Astrocyte of the hippocampus (primary cell): ENCODE data around the gene ANAPC4.

Experiments
- DNase-seq: peaks from one replicate; pipeline ENCODE4 v3.0.0; 2011; ENCODE audit warnings: low read depth, low spot score

ANAPC4 gene

DNA sequence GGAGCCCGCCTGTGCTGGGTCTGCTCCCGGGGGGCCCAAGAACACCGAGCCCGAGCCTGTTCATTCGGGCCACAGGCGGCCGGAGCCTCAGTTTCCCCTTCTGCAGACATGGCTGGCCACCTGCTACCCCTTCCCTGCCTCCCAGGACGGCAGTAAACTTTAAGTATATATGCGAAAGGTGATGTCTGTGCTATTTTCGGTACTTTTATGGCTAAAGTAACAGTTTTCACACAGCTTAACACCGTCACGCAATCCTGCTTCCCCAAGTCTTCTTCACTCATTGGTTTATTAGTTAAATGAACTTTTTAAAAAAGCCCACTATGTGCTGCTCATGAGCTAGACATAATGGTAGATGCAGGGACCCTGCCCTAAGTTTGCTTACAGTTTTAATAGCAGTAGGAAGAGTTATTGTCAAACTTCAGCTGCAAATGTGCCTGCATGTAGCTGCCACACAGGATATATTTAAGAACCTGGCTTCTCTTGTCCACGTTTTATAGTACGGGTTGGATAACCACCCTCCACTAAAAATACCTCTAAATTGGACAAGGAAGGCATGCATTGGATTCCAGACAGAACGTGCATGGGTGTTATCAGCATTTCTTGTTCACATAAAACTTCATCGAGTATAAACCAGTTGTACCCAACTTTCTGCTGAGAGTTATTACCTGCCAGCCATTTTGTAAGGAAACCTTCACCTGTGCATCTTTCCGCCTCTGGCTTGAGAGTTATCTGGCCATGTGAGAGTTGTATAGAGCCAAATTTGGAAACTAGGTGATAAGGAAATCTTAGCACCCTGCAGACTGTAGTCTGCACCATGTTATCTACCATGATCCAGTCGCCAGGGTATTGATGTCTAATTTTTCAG is 741 bp downstream of the ANAPC4 start:
- no peak for DNase-seq

DNA sequence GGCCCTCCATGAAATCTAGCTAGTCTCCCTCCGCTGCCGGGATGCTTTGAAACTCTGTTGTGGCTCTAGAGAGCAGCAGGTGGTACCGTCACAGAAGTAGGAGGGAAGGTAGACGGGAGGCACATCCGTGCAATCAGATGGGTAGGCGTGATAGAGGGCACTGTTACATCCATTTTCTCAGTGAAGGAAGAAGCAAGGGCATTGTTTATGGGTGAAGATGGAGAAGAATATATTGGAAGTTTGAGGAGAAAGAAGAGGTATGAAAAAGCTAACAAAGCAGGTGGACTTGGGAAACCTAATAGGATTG is 1.3 kb downstream of the ANAPC4 start:
- no peak for DNase-seq

DNA sequence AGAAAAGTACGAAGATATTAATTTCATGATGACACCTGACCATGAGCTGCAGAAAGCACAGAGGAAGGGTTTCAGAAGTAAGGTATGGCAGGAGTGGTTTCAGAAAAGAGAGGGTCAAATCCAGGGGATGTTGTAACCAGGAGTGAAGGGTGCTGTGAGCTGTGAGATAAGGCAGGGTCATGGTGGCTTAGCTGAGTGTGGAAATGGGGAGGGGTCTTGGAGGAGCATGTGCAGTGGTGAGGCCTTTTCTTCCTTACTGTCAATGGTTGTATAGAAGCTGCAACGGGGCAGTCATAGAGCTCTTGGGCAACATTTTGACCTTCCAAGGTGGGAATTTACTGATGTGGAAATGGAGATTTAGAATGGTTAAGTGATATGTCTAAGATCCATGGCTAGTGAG is 2.5 kb downstream of the ANAPC4 start:
- DNase-seq, result no peak

DNA sequence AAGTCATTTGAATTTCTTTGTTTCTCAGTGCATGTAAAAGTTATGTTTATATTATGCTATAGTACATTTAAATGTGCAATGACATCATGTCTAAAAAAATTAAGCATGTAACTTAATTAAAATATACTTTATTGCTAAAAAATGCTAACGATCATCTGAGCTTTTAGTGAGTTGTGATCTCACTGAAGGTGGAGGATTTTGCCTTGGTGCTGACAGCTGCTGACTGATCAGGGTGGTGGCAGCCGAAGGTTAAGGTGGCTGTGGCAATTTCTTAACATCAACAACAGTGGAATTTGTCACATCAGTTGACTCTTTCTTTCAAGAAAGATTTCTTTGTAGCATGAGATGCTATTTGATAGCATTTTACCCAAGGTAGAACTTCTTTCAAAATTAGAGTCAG is 6.6 kb downstream of the ANAPC4 start:
- no peak for DNase-seq

DNA sequence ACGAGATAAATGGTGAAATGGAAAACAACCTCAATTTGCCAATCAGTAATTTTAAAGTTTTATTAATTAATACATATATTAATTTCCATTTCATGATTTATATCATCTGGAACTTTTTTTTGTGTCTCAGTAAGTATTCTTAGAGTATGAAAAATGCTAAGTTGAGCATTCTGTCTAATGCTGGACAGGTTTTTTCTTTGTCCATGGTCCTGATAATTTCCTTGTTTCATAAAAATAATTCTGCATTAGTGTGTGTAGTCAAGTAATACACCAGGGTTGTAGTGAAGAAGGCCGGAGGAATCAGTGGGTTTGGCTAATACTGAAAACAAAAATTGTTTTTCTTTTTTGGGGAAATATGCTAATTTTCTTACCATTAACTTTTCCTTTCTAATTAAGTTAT is 9.9 kb downstream of the ANAPC4 start:
- no peak for DNase-seq

DNA sequence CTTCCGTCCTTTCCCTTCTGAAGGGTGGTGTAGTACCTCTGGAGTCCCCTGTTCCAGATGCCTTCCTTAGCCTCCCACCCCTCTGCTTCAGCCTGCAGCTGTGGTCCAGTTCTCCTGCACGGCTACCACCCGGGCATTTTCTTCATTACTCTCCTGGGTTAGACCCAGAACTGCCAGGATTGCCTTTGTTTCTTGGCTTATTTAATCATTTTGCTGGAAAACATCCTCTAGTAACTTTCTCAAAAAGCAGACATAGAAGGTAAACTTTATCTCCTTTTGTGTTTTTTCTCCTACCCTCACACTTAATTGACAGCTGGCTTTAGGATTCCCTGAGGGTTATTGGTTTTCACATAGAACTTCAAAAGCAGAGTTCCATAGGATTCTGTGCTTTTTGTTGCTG is 20.2 kb downstream of the ANAPC4 start:
- no peak for DNase-seq

DNA sequence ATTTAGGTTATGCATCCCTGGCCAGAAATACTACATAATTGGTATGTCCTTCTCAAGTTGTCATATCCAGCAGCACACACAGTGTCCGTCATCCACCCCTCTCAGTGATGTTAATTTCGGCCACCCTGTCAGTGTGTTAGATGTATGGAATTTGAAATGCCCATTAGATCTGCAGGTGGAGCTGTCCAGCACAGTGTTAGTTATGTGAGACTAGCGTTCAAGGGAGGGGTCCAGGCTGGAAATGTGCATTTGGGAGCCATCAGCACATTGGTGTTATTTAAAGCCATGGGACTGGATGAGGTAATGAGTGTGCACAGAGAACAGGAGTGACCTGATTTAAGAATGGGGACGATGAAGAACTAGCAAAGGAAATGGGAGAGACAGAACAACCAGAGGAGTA is 22.4 kb downstream of the ANAPC4 start:
- no peak for DNase-seq

DNA sequence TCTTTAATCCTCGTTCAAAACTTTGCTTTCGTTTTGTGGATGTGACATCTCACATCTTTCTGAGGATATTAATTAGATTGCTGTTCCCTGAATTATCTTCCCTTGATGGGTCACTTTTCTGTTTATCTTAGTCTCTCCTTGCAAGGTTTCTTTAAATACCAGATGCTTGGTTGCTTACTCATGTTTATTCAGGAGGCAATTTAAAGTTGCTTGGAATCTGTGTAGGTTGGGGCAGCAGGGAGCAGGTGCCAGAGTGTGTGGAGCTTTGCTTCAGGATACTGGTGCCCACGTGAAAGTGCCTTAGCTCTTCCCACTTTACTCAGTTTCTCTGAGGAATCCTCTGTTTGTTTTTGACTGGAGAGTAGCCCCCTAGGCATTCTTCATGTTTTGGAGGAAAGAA is 24.0 kb downstream of the ANAPC4 start:
- DNase-seq, result peak; percentile 23

DNA sequence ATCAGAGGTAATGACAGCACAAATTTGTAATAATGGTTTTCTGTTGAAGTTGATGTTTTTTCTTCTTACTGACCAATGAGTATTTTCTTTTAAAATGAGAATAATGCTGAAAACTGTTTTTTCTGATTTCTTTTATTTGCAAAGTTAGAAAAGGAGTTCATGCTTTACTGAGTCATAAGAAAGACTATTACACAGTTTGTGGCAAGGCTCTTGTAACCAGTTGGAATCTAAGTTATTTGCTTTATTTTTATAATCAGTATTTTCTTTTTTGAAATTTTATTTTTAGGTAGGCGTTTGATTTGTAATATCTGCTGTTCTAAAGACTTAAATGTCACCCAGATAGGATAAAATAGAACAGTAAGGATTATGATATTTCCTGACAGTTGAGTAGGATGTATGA is 25.5 kb downstream of the ANAPC4 start:
- DNase-seq, result peak; percentile 23

DNA sequence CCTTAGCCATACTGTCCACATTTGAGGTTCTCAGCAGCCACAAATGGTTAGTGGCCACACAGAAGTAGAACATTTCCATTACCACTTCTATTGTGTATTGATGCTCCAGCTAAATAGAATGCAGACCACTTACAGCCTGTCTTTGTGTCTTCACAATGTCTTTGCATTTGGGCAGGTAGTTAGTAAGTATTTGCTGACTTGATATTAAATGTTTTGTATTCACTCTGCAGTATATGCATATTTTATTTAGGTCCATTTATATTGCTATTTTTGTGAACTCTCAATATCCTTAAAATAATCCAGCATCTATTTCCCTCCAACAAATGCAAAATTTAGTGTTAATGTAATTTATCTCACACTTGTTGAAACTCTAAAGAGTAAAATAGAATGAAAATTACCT is 26.6 kb downstream of the ANAPC4 start:
- no peak for DNase-seq

DNA sequence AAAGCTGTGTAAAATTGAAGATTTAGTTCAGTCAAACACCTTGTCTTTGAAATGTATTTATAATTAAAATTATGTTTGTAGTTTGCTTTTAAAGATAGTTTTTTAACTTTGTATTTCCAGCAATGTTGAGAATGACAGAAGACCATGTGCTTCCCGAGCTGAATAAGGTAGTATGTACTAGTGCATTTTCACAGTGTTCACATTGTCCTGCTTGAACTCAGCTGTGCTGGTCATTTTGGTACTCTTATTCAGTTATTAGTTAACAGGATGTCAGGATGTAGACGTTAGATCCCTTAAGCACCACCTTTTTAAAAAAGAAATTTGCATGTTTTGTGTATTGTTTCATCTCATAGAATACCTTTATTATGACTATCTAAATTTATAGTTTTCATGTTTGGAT is 28.4 kb downstream of the ANAPC4 start:
- DNase-seq, result no peak

DNA sequence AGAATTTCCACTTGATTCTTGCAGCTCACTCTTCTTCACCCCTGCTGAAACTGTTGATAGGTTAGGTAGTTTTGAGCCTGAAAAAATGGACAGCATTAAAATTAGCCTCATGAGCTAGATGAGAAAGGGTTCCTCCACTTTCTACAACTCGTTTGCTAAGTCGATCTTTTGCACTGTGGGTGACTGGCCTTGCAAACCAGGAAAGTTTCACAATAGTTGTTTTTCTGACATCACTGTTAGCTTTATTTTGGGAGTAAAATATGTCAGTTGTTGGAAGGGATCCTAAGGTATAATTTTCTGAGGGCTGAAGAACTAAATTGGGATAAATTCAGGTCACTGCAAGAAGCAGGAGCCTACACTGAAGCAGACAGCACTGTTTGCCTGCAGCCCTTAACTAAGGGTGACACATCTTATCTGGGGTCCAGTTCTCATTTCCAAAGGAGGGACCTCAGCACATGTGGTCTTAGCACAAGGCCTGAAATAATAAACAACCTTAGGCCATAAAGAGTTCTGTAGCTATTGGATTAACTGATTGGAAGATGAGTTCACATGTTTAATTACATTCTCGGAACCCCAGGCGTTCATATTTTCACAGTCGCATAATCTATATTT is 29.1 kb downstream of the ANAPC4 start:
- DNase-seq, result no peak

DNA sequence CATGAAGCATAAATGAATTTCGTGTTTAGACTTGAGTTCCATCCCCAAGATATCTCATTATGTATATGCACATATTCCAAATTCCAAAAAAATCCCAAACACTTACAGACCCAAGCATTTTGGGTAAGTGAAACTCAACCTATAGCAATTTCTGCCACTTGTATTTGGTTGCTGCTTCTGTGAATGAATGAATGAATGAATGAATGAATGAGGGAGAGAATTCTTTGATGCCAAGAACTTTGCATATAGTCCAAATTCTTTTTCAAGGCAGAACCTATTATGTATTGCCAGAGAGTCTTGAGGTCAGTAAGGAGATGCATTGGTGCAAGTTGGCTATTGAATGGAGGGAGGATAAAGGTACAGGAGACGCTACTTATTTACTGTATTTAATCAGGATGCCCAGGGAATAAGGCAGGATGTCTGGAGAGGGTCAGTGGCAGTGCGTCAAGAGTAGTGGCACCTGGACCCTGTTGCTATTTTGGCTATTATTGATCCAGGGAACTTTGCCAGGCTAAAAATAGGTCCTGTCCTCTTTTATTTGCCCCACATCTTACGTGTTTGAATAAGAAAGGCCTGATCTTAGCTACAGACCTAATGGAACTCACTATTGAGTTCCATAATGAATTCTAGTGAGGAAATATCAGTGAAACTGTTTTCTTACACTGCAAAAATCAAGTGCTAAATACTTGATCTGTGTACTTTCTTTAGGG is 33.9 kb downstream of the ANAPC4 start:
- no peak for DNase-seq

DNA sequence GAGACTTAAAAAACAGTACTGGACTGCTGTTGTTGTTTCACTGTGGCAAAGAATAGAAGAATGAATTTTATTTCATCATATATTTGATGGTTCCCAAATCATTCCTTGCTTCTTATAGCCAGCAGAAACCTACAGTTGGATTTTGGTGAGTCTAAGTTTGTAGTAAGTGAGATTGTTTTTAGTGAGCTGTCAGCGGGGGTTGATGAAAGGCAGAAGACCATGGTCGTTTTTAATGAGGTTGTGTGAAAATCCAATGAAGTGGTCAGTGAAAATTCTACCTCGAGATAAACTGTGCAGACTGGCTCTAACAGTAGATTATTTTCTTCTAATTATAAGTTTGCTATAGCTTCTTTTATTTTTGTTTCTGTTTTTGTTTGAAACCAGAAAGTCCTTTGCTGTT is 36.2 kb downstream of the ANAPC4 start:
- no peak for DNase-seq

DNA sequence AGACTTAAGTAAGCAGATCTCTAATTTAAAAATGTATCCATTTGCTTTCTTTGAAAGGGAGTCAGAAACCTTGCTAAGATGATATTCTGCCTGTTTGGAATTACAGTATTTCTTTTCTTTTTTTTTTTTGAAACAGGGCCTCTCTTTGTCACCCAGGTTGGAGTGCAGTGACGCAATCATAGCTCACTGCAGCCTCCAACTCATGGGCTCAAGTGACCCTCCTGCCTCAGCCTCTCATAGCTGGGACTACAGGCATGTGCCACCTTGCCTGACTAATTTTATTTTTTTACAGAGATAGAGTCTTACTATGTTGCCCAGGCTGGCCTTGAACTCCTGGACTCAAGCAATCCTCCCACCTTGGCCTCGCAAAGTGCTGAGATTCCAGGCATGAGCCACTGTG is 40.0 kb downstream of the ANAPC4 start:
- DNase-seq, result no peak

DNA sequence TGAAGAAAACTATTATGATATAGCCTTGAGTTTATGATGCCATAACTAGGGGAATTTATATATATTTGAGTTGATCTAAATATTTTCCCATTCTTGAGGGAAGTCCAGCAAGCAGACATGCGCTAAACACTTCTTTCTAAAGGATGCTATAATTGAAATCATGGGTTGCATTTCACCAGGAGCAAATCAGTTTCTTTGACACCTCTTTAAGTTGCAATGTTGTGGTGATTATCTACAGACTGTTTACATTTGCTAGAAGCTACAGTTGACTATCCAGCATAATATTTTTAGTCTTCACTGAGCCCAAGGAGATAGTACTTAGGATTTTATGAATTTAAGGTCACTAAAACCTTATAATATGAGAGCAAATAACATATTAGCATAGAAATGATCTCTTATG is 43.9 kb downstream of the ANAPC4 start:
- no peak for DNase-seq

DNA sequence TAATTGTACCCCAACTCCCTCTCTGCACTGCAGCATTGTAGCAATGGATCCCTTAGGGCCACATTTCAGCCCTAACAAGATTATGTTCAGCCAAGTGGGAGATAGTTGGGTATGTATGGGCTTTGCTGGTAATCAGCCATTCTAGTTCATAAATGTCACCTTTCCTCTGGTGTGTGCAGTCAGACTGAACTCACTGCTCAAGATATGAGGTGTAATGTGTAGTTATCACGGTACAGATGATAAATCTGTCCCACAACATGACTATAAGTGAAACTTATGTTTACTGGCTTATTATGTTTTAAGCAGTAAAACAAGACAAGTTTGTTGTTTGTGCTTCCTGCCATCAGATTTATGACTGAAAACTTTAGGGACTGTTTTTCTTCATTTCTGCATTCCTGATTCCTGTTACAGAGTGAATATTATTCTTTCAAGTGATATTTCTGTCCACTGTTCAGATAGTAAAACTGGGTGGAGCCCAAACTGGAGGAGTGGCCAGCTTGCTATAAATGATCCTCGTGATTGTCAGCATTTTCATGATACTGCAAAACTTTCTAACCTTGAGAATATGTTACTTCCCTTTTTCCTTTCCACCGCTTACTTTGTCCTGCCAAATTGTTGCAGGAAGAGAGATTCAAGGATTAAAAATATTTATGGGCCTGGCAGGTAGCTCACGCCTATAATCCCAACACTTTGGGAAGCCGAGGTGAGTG is 44.9 kb downstream of the ANAPC4 start:
- DNase-seq, result no peak

DNA sequence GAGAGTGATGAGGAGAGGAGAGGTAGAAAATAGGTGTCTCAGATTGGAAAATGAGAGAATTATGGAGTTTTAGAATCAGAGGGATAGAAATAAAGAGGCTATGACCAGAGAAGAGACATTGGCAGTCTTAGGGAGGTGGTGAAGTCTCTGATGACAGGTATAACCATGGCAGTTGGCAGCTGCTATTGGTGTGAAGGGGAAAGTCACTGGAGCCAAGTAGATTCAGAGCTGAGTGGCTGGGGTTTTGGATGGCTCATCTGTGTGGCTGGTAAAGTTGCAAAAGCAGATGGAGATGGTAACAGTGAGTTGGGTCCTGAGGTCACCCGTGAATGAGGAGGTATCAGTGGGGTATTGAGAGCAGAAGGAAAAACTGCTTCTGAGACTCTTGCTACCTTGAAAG is 46.5 kb downstream of the ANAPC4 start:
- DNase-seq, result no peak

DNA sequence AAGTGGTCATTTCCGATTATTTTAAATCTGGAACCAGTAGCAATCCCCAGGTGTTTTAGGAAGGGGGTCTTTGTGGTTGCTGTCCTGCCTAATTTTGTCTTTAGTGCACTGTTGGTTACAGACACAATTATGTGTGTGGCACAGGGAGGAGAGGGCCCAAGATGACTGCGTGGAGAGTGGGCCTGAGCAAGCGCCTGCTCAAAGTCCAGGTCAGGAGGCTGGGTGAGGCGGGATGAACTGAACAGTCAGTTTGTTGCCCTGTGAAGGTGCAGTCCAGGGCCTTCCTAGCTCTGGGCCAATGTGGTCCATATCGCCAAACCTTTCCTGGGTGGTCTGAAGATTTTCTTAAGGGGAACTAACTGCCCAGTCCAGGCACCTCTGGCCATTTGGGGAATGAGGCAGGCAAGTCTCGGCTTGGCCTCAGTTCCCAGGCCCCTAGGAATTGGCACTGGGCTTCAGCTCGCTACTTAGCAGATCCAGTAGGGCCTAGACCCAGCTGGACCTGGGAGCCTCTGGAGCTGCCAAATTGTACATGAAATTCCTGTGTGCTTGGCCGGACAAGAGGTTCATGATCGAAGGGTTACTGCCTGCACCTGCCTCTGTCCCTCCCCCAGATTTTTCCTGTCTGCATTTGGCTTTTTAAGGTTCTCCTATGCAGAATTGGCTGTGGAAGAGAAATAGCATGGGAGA is 47.6 kb downstream of the ANAPC4 start:
- no peak for DNase-seq

DNA sequence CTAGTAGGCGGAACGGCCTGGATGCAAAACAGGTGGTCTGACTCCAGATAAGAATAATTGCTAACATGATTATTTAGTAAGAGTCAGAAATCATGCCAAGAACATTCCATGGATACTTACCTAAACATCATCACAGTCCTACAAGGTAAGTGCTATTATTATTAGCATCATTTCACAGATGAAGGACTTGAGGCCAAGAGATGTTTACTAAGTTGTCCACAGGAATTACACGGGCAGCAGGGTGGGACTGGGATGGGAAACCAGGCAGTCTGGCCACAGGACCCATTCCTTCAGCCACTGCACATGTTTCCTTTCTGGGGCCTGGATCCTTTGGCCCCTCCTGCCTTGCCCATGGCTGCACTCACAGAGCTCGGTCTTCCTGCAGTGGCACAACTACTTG is 48.3 kb downstream of the ANAPC4 start:
- DNase-seq, result peak; percentile 63

DNA sequence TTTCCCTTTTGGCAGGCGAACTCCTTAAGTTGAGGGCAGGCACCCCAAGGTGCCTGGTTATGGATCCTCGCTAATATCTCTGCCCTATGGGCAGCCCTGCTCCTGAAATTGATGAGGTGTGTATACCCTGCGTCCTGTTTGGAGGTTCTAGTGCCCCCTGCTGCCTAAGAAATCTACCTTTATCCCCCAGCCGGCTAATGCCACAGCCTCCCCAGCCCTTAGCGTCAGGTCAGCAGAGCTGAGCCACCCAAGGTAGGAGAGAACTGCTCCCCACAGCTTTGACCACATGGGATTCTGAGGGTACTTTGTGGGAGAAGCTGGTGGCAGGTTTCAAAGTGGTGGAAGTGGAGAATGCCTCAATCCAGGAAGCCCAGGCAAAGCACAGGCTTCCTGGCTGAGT is 50.8 kb downstream of the ANAPC4 start:
- DNase-seq, result no peak

DNA sequence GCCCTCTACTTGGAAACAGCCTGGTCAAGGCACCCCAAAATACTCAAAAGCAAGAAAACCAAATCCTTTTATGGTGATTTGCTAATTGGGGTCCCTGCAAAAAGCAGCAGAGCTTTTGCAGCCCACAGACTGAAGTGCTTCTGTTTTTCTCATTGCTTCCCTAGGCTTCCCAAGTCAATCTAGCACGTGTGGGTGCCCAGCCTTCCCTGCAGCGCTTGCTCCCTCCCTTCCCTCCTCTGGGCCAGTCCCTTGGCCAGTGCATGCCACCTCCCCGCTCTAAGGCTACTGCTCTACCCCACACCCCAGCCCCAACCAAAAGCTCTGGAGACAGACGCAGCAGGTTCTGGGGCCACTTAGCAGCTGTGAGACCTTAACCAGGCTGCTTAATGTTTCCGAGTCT is 53.6 kb downstream of the ANAPC4 start:
- DNase-seq, result no peak
